ENCODE data around the gene SEMA4F.

GRCh38 chr2:74645344-74645743 is 8.7 kb upstream of the SEMA4F start:
- TF ChIP-seq CTCF (IDR thresholded peaks at IDR 0.05) (no peak), POLR2A (IDR thresholded peaks at IDR 0.05) (no peak)
